Measurements from ENCODE around the gene MRPS9.

MRPS9 gene

DNA sequence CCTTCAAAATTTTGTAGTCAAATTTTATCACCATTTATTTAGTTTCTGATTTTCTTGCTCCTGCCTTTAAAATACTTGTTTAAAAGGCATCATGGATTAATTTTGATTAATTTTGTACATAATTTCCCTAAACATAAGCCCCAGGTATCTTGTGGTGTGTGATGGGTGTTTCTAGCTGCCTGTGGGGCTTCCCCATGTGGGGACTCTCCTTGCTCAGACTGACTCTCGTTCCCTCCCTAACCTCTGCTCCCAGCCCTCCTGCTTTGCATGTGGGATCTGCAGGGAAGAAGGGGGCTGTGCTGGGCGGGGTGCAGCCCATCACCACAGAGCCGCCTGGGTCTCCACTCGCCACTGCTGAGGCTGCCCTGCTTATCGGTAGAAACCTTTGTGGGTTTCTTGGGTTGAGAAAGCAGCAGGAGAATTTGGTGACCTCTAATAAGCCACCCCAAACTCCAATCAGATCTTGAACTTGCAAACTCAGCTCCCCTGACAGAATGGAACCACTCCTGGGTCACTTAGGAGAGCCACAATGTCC is 72.5 kb downstream of the MRPS9 start:
- Histone ChIP-seq H3K27me3 (ENCODE audit: control insufficient read depth, insufficient read depth, low read length) (no peaks in the 10 kb centered on the region), H3K4me1 (ENCODE audit: control insufficient read depth, insufficient read depth, low read length) (peaks cover 8% of the 10 kb centered on the region), H3K36me3 (ENCODE audit: control insufficient read depth, insufficient read depth, low read length) (no peaks in the 10 kb centered on the region), H3K4me3 (ENCODE audit: low read depth, low read length) (no peak overlapping the region), H3K9ac (ENCODE audit: low read depth, low read length) (no peak overlapping the region), H3K9me3 (ENCODE audit: control insufficient read depth, insufficient read depth, low read length) (no peaks in the 10 kb centered on the region)

DNA sequence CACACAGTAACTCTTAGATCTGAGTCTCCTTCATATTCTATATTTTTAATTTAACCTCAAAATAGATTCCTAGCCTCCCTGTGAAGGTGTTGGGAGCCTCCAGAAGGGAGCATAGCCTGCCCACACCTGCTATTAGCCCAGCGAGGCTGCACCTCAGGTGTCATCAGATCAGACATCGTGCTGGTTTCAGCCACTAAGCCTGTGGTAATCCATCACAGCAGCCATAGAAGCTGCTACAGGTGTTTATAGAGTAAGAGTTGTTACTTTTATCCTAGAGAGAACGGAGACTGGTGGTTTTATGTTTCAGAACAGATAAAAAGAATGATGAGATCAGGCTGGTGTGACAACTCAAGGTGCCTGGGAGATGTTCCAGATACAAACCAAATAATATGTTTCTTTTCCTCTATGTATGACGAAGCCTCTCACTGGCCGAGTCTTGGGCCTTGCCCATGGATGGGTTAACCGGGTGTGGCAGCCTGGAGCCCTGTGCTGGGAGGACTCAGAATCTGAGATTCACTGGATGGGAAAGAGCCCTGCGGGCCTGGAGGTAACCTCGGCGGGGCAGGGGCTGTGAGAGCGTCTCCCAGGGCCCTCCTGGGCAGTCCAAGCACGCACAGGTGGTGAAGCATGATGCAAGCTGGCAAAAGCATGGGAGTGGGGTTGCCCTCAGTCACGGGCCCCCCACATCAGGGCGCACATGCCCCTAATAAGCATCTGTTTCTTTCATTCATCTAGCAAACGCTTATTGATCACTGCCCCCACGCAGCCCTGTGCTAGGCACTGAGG is 73.7 kb downstream of the MRPS9 start:
- H3K4me1 ChIP-seq (ENCODE audit: control insufficient read depth, insufficient read depth, low read length) = peaks cover 8% of the 10 kb centered on the region
- H3K4me3 ChIP-seq (ENCODE audit: low read depth, low read length) = no peak overlapping the region
- H3K36me3 ChIP-seq (ENCODE audit: control insufficient read depth, insufficient read depth, low read length) = no peaks in the 10 kb centered on the region
- H3K9me3 ChIP-seq (ENCODE audit: control insufficient read depth, insufficient read depth, low read length) = no peaks in the 10 kb centered on the region
- H3K27me3 ChIP-seq (ENCODE audit: control insufficient read depth, insufficient read depth, low read length) = no peaks in the 10 kb centered on the region
- no peak overlapping the region for H3K9ac ChIP-seq (ENCODE audit: low read depth, low read length)

DNA sequence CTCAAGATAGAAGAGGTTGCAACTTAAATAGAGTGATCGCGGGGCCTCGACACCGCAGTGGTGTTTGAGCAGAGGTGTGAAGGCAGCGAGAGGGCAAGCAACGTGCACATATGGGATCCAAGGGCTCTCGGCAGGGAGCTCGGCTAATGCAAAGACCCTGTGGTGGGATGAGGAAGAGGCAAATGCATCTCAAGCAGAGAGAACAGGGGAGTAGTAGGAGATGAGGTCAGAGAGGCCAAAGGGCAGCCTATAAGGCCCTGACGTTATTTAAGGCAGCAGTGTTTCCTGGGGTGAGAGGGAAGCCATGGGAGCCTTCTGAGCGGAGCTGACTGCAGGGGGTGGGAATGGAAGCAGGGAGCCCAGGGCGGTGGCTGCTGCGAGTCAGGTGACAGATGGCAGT is 74.5 kb downstream of the MRPS9 start:
- no peaks in the 10 kb centered on the region for H3K36me3 ChIP-seq (ENCODE audit: control insufficient read depth, insufficient read depth, low read length)
- no peak overlapping the region for H3K4me3 ChIP-seq (ENCODE audit: low read depth, low read length)
- no peaks in the 10 kb centered on the region for H3K9me3 ChIP-seq (ENCODE audit: control insufficient read depth, insufficient read depth, low read length)
- no peak overlapping the region for H3K9ac ChIP-seq (ENCODE audit: low read depth, low read length)
- H3K27me3 ChIP-seq (ENCODE audit: control insufficient read depth, insufficient read depth, low read length) = no peaks in the 10 kb centered on the region
- peaks cover 3% of the 10 kb centered on the region for H3K4me1 ChIP-seq (ENCODE audit: control insufficient read depth, insufficient read depth, low read length)

DNA sequence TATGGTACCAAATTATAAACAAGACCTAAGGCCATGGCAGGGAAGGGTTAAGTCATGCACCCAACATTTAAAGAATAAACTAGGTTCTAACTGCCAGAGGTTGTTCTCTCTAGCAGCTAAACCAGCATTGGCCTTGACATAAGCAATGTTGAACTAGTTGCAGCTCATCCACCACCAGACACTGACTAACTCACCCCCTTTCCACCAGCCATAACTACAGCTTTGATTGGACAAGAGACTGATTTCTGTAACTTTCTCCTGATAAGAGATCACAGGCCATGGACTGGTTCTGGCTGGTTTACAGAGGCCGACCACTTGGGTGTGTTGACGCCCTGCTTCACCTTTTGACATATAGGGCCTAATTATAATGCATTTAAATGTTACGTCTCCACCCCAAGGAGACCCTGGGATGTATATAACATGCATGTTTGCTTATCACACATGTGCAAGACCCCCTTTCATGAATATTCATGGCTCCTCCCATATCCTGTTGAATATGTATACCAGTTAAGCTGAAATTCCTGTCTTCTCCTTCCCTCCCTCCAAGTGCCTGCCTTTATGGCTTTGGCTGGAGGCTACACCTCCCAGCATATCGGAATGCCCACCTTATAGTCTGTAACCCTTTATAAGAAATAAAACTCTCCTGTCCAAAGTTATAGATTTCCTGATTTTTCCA is 75.9 kb downstream of the MRPS9 start:
- Histone ChIP-seq H3K36me3 (ENCODE audit: control insufficient read depth, insufficient read depth, low read length) (no peaks in the 10 kb centered on the region), H3K4me3 (ENCODE audit: low read depth, low read length) (no peak overlapping the region), H3K9me3 (ENCODE audit: control insufficient read depth, insufficient read depth, low read length) (no peaks in the 10 kb centered on the region), H3K27me3 (ENCODE audit: control insufficient read depth, insufficient read depth, low read length) (no peaks in the 10 kb centered on the region), H3K4me1 (ENCODE audit: control insufficient read depth, insufficient read depth, low read length) (peaks cover 3% of the 10 kb centered on the region), H3K9ac (ENCODE audit: low read depth, low read length) (no peak overlapping the region)

DNA sequence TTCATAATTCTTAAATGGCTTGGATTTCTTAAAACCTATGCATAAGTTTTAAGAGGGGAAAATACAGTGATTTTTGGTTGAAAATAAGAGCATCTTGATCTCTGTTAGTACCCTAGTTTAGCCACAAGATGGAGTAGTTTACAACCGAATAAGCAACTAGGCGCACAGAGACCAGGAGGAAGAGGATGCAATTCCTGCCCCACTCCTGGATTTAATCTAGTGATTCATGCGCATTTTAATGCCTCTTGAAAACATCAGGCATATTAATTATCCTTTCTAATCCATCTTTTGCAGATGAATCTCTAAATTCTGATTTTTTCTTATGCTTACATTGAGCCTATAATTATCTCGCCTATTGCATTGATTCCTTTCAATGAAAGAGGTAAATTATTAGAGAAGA is 76.7 kb downstream of the MRPS9 start:
- H3K4me3 ChIP-seq (ENCODE audit: low read depth, low read length) = no peak overlapping the region
- H3K4me1 ChIP-seq (ENCODE audit: control insufficient read depth, insufficient read depth, low read length) = peaks cover 3% of the 10 kb centered on the region
- H3K36me3 ChIP-seq (ENCODE audit: control insufficient read depth, insufficient read depth, low read length) = no peaks in the 10 kb centered on the region
- no peaks in the 10 kb centered on the region for H3K9me3 ChIP-seq (ENCODE audit: control insufficient read depth, insufficient read depth, low read length)
- H3K27me3 ChIP-seq (ENCODE audit: control insufficient read depth, insufficient read depth, low read length) = peaks cover 4% of the 10 kb centered on the region
- H3K9ac ChIP-seq (ENCODE audit: low read depth, low read length) = no peak overlapping the region

DNA sequence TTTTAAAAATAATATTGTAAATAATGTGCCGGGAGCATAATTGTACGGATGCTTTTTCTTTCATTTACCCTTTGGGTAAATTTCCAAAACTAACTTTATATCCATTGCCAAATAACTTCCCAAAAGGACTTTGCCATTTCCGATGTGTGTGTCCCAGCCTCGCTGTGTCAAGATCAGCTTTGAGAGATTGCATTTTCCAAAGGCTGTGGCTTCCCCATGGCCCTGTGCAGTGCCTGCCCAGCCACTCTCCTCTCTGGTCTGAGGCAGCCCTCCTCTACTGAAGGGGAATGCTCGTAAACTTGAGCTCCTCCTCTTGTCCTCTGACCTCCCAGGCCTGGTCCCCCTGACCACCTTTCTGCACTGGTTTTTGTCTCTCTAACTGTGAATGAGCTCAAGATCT is 78.5 kb downstream of the MRPS9 start:
- Histone ChIP-seq H3K36me3 (ENCODE audit: control insufficient read depth, insufficient read depth, low read length) (no peaks in the 10 kb centered on the region), H3K9me3 (ENCODE audit: control insufficient read depth, insufficient read depth, low read length) (no peaks in the 10 kb centered on the region), H3K4me3 (ENCODE audit: low read depth, low read length) (no peak overlapping the region), H3K4me1 (ENCODE audit: control insufficient read depth, insufficient read depth, low read length) (peaks cover 3% of the 10 kb centered on the region), H3K9ac (ENCODE audit: low read depth, low read length) (no peak overlapping the region), H3K27me3 (ENCODE audit: control insufficient read depth, insufficient read depth, low read length) (peaks cover 8% of the 10 kb centered on the region)

DNA sequence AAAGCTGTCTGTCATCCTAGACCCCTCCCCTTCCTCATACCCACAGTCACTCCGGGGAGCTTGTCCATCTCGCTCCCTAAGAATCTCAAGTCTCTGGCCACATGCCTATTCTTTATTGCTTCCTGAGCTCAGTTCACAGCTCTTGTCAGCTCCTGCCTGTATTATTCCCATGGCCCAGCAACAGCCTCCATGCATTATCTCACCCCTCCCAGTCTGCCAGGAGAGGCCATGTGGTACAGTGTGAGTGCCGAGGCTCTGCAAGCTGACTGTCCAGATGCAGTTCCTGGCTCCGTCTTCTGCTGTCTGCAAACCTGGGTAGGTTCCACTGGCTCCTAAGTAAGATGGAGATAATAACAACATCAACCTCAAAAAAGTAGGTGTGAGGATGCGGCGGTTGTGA is 79.7 kb downstream of the MRPS9 start:
- no peak overlapping the region for H3K9ac ChIP-seq (ENCODE audit: low read depth, low read length)
- H3K9me3 ChIP-seq (ENCODE audit: control insufficient read depth, insufficient read depth, low read length) = no peaks in the 10 kb centered on the region
- no peaks in the 10 kb centered on the region for H3K36me3 ChIP-seq (ENCODE audit: control insufficient read depth, insufficient read depth, low read length)
- H3K27me3 ChIP-seq (ENCODE audit: control insufficient read depth, insufficient read depth, low read length) = peaks cover 8% of the 10 kb centered on the region
- peaks cover 3% of the 10 kb centered on the region for H3K4me1 ChIP-seq (ENCODE audit: control insufficient read depth, insufficient read depth, low read length)
- no peak overlapping the region for H3K4me3 ChIP-seq (ENCODE audit: low read depth, low read length)

DNA sequence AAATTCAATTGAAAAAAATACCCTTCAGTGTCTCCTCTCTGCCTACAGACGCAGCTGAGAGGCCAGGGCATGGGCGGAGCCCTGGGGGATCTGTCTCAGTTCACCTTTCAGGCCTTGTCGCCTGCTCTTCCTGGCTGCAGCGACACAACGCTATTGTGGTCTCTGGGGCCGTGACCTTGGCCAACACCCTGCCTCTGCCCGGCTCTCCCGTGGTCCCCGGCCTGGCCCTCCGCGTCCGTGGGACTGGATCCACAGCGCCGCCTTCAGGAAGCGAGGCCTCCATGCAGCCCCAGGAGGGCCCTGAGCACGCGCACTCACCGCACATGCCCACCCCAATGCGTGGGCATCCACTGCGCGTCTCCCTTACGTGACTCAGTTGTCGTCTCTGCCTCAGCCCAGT is 81.1 kb downstream of the MRPS9 start:
- H3K4me3 ChIP-seq (ENCODE audit: low read depth, low read length) = peak overlapping the region; percentile 52
- H3K9me3 ChIP-seq (ENCODE audit: control insufficient read depth, insufficient read depth, low read length) = no peaks in the 10 kb centered on the region
- peaks cover 3% of the 10 kb centered on the region for H3K4me1 ChIP-seq (ENCODE audit: control insufficient read depth, insufficient read depth, low read length)
- peaks cover 8% of the 10 kb centered on the region for H3K27me3 ChIP-seq (ENCODE audit: control insufficient read depth, insufficient read depth, low read length)
- H3K9ac ChIP-seq (ENCODE audit: low read depth, low read length) = no peak overlapping the region
- no peaks in the 10 kb centered on the region for H3K36me3 ChIP-seq (ENCODE audit: control insufficient read depth, insufficient read depth, low read length)

DNA sequence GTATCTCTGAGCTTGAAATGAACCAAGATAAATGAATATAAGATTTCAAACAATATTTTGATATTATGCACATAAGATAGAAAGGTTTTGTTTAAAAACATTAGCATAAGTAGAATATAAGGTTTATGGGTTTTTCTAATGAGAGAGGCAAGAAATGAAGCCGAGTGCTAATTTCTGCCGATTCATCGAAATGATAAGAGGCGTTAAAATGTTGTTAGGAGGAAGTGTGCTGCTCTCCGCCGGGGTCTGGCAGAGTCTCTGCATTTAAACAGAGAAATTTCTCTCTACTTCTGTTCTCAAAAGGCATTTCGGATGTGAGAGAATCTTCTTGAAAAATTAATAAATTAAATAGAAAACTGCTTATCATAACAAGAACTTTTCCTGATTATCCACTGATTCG is 83.6 kb downstream of the MRPS9 start:
- Histone ChIP-seq H3K4me3 (ENCODE audit: low read depth, low read length) (no peak overlapping the region), H3K9ac (ENCODE audit: low read depth, low read length) (no peak overlapping the region), H3K27me3 (ENCODE audit: control insufficient read depth, insufficient read depth, low read length) (peaks cover 8% of the 10 kb centered on the region), H3K36me3 (ENCODE audit: control insufficient read depth, insufficient read depth, low read length) (no peaks in the 10 kb centered on the region), H3K4me1 (ENCODE audit: control insufficient read depth, insufficient read depth, low read length) (no peaks in the 10 kb centered on the region), H3K9me3 (ENCODE audit: control insufficient read depth, insufficient read depth, low read length) (no peaks in the 10 kb centered on the region)

DNA sequence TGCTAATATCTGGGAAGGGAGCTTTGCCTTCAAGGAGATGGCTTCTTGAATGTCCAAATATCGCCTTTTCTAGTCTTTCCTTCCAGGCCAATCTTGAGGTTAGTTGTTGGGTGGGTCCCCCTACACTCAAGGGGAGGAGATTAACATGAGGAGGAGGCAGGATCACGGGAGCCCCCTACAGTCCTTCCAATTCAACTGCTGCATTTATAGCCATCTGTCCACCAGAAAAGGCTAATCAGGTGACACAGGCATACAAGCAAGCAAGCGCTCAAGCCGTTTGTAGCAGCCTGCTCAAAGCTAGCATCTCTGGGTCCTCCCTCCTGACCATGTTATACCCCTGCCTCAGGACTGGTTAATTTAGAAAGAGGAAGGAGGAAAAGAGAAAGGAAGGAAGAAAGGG is 87.6 kb downstream of the MRPS9 start:
- Histone ChIP-seq H3K9me3 (ENCODE audit: control insufficient read depth, insufficient read depth, low read length) (no peaks in the 10 kb centered on the region), H3K4me3 (ENCODE audit: low read depth, low read length) (no peak overlapping the region), H3K4me1 (ENCODE audit: control insufficient read depth, insufficient read depth, low read length) (no peaks in the 10 kb centered on the region), H3K27me3 (ENCODE audit: control insufficient read depth, insufficient read depth, low read length) (no peaks in the 10 kb centered on the region), H3K9ac (ENCODE audit: low read depth, low read length) (no peak overlapping the region), H3K36me3 (ENCODE audit: control insufficient read depth, insufficient read depth, low read length) (no peaks in the 10 kb centered on the region)

DNA sequence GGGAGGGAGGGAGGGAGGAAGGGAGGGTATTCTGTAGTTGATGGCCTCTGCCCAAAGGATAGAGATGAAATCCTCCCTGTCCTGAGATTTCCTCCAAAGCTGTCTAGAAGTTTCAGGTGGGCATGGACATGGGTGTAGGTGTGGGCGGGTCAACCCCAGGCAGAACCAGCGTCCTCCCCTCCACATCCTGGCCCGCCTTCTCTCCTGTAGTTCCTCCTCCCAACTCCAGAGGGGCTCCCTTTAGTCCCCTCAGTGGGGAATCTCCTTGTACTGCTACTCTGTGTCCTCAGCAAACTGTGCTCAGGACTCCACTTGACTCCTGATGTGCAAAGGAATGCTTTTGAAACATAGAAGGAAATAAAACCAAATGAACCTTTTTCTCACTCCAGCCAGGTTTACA is 88.1 kb downstream of the MRPS9 start:
- Histone ChIP-seq H3K4me1 (ENCODE audit: control insufficient read depth, insufficient read depth, low read length) (no peaks in the 10 kb centered on the region), H3K4me3 (ENCODE audit: low read depth, low read length) (no peak overlapping the region), H3K9ac (ENCODE audit: low read depth, low read length) (no peak overlapping the region), H3K27me3 (ENCODE audit: control insufficient read depth, insufficient read depth, low read length) (no peaks in the 10 kb centered on the region), H3K9me3 (ENCODE audit: control insufficient read depth, insufficient read depth, low read length) (no peaks in the 10 kb centered on the region), H3K36me3 (ENCODE audit: control insufficient read depth, insufficient read depth, low read length) (no peaks in the 10 kb centered on the region)

DNA sequence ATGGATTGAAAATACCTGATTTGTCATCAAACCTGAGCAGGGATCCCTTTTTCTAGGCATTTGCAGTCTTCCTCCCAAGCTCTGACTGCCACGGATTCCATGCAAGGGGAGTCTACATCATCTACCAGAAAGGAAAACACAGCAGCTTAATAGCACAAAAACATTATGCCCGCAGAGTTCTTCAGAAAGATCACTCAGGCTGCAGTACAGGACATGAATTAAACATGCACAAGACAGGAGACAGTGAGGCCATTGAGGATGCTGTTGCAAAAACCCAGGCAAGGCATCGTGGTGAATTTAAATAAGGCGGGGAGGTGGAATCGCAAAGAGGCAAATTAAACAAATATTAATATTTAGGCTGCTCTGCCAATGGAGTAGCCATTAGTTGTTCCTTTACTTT is 88.5 kb downstream of the MRPS9 start:
- Histone ChIP-seq H3K36me3 (ENCODE audit: control insufficient read depth, insufficient read depth, low read length) (no peaks in the 10 kb centered on the region), H3K4me3 (ENCODE audit: low read depth, low read length) (no peak overlapping the region), H3K4me1 (ENCODE audit: control insufficient read depth, insufficient read depth, low read length) (no peaks in the 10 kb centered on the region), H3K9ac (ENCODE audit: low read depth, low read length) (no peak overlapping the region), H3K27me3 (ENCODE audit: control insufficient read depth, insufficient read depth, low read length) (no peaks in the 10 kb centered on the region), H3K9me3 (ENCODE audit: control insufficient read depth, insufficient read depth, low read length) (no peaks in the 10 kb centered on the region)
